Measurements from ENCODE around the gene EPHB1. TPM values are rescaled to one million over a fixed set of nuclear protein-coding genes. Genes with fewer than 3 reads are reported as not detected.

Gene EPHB1
- total and polyA plus RNA-seq, 2 donors (not counting 3 experiments of a cell fraction or from before 2014, with no cell fraction given), result 1.3 to 5.2 TPM

GRCh38 chr3:135301670-135302069 lies 506.6 kb downstream of the EPHB1 start:
- Histone ChIP-seq H3K4me3 (replicated peaks in 1 of 3; ENCODE audit: insufficient read depth in 1 of 3, low read depth in 1 of 3, low read length in 3 of 3) (no peak overlapping the region), H3K4me1 (ENCODE audit: control insufficient read depth, extremely low read depth, insufficient read depth, low read length) (no peaks in the 10 kb centered on the region), H4K20me1 (replicated peaks; ENCODE audit: control insufficient read depth, extremely low read depth, insufficient read depth, low read length) (no peaks in the 10 kb centered on the region), H3K9me3 (replicated peaks; ENCODE audit: control insufficient read depth, insufficient read depth, low read length) (peaks cover 12% of the 10 kb centered on the region), H3K27ac (ENCODE audit: insufficient read depth, low read depth, low read length) (no peak overlapping the region), H3K36me3 (ENCODE audit: control insufficient read depth in 2 of 2, extremely low read depth in 1 of 2, insufficient read depth in 2 of 2, low read length in 2 of 2) (no peaks in the 10 kb centered on the region), H3K27me3 (ENCODE audit: control insufficient read depth in 2 of 2, insufficient read depth in 2 of 2, low read length in 2 of 2) (no peaks in the 10 kb centered on the region), H2AFZ (ENCODE audit: low read depth, low read length) (no peak overlapping the region), H3K4me2 (ENCODE audit: insufficient read depth, low read length) (no peak overlapping the region), H3K9me1 (replicated peaks; ENCODE audit: control insufficient read depth, extremely low read depth, insufficient read depth, low read length) (no peaks in the 10 kb centered on the region), H3K79me2 (ENCODE audit: control insufficient read depth, insufficient read depth, low read length) (no peaks in the 10 kb centered on the region), H3K9ac (replicated peaks; ENCODE audit: extremely low read depth, insufficient read depth, low read length) (no peak overlapping the region)
- DNase-seq (ENCODE audit: low read depth, low spot score), result no peak
- TF ChIP-seq FOS (IDR thresholded peaks at IDR 0.05; ENCODE audit: borderline replicate concordance, insufficient read depth, low read length), result no peak
- no peak for TF ChIP-seq EZH2 (IDR thresholded peaks at IDR 0.05; ENCODE audit: borderline replicate concordance, low read depth, low read length, severe bottlenecking)
- TF ChIP-seq MAX (IDR thresholded peaks at IDR 0.05; ENCODE audit: insufficient read depth, insufficient read length), result no peak
- no peak for TF ChIP-seq POLR2A (IDR thresholded peaks at IDR 0.05; ENCODE audit: low read depth, low read length)
- no peak for TF ChIP-seq CTCF (IDR thresholded peaks at IDR 0.05; ENCODE audit: extremely low read depth in 1 of 2, insufficient read depth in 1 of 2, low read depth in 1 of 2, low read length in 2 of 2)
- TF ChIP-seq POLR2AphosphoS5 (IDR thresholded peaks at IDR 0.05; ENCODE audit: insufficient read depth, low read depth, low read length), result no peak
- TF ChIP-seq GATA2 (IDR thresholded peaks at IDR 0.05; ENCODE audit: insufficient read depth, insufficient read length, low read depth, low read length), result no peak
- no peak for TF ChIP-seq MYC (IDR thresholded peaks at IDR 0.05; ENCODE audit: low read depth, low read length)
- no peak for FAIRE-seq
- ChIA-PET CTCF (no interaction called here), POLR2A (no interaction called here)
- intact Hi-C loops (cut with micrococcal nuclease) (no loop called here), dilution Hi-C loops (cut with MboI; ENCODE audit: extremely low pct_ligation_motif_present, low sequenced_read_pairs) (no loop called here)
- no TSS peak for BruUV-seq (replicated peaks)
